PFSK-1 (cell line): ENCODE measurements around the gene IER3.

Source experiments
- FOXP2 ChIP-seq: optimal IDR thresholded peaks from 2 replicates; pipeline ENCODE3; 2011; ENCODE audit warnings: borderline replicate concordance, control low read depth, inconsistent platforms; ENCODE audit not compliant: insufficient read depth; ENCODE audit errors: extremely low read length, extremely low read depth
- POLR2AphosphoS5 ChIP-seq: IDR thresholded peaks from 2 replicates; pipeline ENCODE4 v1.6.1; 2012; ENCODE audit warnings: low read depth, mild to moderate bottlenecking, control low read depth, low read length, moderate library complexity
- SIN3A ChIP-seq: IDR thresholded peaks from 2 replicates; pipeline ENCODE4 v1.6.1; 2012; ENCODE audit warnings: mild to moderate bottlenecking, low read length, moderate library complexity, borderline replicate concordance; ENCODE audit not compliant: insufficient read depth
- TAF1 ChIP-seq: IDR thresholded peaks from 2 replicates; pipeline ENCODE4 v1.6.1; 2012; ENCODE audit warnings: low read length, control low read depth, borderline replicate concordance; ENCODE audit not compliant: insufficient read depth
- TF ChIP-seq, protein P1 (sequence below), 2 experiments: IDR thresholded peaks; 2 replicates each; pipeline versions ENCODE4 v1.6.1 to v1.8.0; 2011 to 2012; ENCODE audit warnings: low read depth in 2 of 2, low read length in 2 of 2, control low read depth in 1 of 2, inconsistent platforms in 1 of 2, mild to moderate bottlenecking in 1 of 2, moderate library complexity in 1 of 2; ENCODE audit not compliant: insufficient read depth in 1 of 2

The IER3 gene

DNA sequence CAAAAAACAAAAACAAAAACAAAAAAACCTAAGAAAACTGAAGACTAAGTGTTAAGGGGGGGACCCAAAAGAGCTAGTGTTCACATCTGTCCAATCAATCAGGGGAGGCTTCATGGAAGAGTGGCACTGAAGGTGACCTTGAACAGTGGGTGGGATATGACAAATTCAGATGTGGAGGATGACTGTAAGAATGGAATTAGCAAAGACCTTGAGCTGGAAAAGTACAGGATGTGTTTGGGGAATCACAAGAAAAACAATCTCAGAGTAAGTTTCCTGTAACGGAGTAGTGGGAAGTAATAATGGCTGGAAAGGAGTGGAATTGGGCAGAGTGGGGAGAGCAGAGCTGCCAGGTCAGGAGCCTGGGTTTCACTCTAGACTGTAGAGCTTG is 2.9 kb upstream of the IER3 start:
- TF ChIP-seq FOXP2 (no peak), POLR2AphosphoS5 (no peak), SIN3A (no peak), TAF1 (no peak)
- TF ChIP-seq, protein P1, sequence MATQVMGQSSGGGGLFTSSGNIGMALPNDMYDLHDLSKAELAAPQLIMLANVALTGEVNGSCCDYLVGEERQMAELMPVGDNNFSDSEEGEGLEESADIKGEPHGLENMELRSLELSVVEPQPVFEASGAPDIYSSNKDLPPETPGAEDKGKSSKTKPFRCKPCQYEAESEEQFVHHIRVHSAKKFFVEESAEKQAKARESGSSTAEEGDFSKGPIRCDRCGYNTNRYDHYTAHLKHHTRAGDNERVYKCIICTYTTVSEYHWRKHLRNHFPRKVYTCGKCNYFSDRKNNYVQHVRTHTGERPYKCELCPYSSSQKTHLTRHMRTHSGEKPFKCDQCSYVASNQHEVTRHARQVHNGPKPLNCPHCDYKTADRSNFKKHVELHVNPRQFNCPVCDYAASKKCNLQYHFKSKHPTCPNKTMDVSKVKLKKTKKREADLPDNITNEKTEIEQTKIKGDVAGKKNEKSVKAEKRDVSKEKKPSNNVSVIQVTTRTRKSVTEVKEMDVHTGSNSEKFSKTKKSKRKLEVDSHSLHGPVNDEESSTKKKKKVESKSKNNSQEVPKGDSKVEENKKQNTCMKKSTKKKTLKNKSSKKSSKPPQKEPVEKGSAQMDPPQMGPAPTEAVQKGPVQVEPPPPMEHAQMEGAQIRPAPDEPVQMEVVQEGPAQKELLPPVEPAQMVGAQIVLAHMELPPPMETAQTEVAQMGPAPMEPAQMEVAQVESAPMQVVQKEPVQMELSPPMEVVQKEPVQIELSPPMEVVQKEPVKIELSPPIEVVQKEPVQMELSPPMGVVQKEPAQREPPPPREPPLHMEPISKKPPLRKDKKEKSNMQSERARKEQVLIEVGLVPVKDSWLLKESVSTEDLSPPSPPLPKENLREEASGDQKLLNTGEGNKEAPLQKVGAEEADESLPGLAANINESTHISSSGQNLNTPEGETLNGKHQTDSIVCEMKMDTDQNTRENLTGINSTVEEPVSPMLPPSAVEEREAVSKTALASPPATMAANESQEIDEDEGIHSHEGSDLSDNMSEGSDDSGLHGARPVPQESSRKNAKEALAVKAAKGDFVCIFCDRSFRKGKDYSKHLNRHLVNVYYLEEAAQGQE (IDR thresholded peaks at IDR 0.05; ENCODE audit: insufficient read depth in 1 of 2, low read depth in 2 of 2, low read length in 2 of 2): no peak

DNA sequence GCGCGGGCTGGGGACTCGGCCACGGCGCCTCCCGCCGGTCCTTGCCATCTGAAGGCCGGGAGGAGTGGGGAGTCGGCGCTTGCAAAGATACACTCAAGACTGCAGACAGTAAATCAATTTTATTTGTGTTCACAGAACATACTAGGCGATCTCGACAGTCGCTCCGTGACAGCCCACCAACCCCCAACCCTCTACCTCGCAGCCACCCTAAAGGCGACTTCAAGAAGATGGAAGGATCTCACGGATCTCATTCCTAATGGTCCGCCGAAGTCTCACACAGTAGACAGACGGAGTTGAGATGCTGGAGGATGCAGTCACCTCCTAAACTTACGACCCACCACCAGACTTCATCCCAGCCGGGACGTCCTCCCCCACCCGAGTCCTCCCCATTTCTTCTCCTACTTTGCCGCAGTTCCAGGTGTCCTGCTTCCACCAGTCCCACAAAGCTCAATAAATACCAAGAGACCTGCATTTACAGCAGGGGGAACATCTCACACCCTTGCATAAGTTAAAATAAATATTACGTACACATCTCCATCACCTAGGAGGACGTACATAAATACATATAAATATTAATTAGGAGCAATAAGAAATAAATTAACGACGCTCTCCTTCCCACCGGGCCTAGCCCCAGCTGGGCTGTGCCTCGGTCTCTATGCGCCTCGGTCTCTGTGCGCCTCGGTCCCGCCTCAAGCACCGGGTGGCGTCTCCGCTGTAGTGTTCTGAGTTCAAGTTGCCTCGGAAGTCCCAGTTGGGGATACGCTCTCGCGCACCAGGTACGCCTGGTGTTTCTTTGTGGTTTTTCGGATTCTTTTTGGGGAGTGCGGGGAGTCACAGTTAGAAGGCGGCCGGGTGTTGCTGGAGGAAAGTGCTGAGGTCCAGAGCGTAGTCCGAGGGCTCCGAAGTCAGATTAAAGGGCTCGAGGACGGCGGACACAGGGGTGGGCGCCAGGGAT is 971 bp downstream of the IER3 start:
- TF ChIP-seq SIN3A: no peak
- no peak for TF ChIP-seq FOXP2
- TF ChIP-seq, protein P1 (IDR thresholded peaks at IDR 0.05; ENCODE audit: insufficient read depth in 1 of 2, low read depth in 2 of 2, low read length in 2 of 2): no peak
- TF ChIP-seq POLR2AphosphoS5: no peak
- no peak for TF ChIP-seq TAF1

DNA sequence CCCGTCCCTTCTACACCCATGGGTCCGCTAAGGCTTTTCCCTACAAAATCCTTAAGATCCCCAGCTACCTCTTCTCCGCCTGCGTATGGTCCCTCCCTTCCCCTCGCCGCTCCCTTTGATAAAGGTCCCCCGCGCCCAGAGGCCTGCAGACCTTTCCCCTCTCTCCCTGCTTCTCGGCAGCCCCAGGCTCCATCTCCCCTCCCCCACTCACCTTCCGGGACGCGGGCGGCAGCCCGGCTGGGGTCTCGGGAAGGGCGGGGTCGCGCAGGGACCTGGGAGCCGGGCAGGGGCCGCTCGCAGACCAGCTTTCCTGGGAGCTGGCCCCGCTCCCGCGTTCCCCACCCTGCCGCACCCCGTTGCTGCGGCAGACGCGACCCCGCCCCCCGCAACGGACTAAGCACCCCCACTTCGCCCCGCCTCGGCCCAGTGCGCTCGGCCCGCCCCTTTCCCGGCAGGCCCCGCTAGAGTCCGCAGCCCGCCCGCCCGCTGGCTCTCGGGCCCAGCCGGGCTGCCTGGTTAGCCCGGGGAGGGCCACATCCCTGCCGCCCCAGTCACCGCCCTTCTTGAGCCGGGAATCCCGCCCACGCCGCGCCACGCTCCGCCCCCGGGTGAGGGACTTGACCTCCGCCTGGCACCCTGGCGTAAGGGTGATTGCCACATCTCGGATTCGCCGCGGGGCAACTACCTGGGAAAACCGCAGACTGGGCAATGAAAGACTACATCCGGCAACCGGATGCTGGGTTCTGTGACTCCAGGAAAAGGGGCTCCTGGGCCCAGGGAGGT is 1.8 kb downstream of the IER3 start, which contains the start of gene FLOT1:
Gene FLOT1 (minus strand): TSS at position 372 of the 783 bp plus-strand sequence. CDS start 498 bp downstream, outside the sequence.
- TF ChIP-seq, protein P1 (IDR thresholded peaks at IDR 0.05; ENCODE audit: insufficient read depth in 1 of 2, low read depth in 2 of 2, low read length in 2 of 2): peak in 1 of 2 experiments; percentile 29; a peak in 1 of 4 replicates
- TF ChIP-seq TAF1 (0 out of 2 replicates have a peak, but pooled peaks have one; percentile 38), POLR2AphosphoS5 (peak; percentile 67), SIN3A (peak; percentile 64; the same call in 1 of the 2 replicates), FOXP2 (peak; percentile 33)

DNA sequence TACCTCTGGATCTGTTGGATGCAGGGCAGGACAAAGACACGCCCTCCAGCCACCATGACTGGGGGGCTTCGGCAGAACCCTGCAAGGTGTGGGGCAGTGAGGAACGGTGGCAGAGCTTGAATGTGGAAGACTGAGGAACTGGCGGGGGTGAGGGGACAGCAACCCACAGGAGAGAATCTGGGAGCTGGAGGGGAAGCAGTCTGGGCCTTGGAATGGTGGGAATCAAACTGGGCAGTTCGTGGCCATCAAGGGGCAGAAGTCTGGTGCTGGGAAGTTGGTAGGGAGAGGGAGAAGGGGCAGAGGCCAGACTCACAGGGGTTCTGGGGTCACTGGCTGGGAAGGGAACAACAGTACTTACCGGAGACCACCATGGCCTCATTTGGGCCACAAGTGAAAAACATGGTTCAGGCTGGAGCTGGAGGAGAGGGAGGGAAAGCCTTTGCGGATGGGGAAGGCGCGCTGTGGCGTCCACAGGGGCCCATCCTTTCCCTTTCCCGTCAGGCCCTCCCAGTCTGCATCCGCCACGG is 2.5 kb downstream of the IER3 start:
- no peak for TF ChIP-seq FOXP2
- TF ChIP-seq POLR2AphosphoS5: no peak
- no peak for TF ChIP-seq TAF1
- no peak for TF ChIP-seq SIN3A
- TF ChIP-seq, protein P1 (IDR thresholded peaks at IDR 0.05; ENCODE audit: insufficient read depth in 1 of 2, low read depth in 2 of 2, low read length in 2 of 2): no peak
